IgD-negative memory B cell (primary cell): ENCODE measurements around the gene SETD1A. TPM values are rescaled to one million over a fixed set of nuclear protein-coding genes. Genes with fewer than 3 reads are reported as not detected.
A peak's percentile ranks its signal among the peaks of the same experiment; 100 is the strongest.
"Not testable (repeated sequence)": the region's sequence is repeated elsewhere in the genome, so short reads cannot be mapped to it uniquely, and the experiment has no call there.

ENCODE experiments used
- H3K27ac Mint-ChIP-seq, 3 donors: one replicate each; pipeline ENCODE4 v1.8.0; 2020 to 2022; ENCODE audit warnings: mild to moderate bottlenecking in 3 of 3, mixed read lengths in 3 of 3, moderate library complexity in 1 of 3
- H3K27me3 Mint-ChIP-seq: one replicate; pipeline ENCODE4 v1.8.0; 2021; ENCODE audit warnings: mixed read lengths
- H3K36me3 Mint-ChIP-seq: one replicate; pipeline ENCODE4 v1.8.0; 2020; ENCODE audit warnings: mild to moderate bottlenecking, mixed read lengths
- H3K4me1 Mint-ChIP-seq, 3 donors: one replicate each; pipeline ENCODE4 v1.8.0; 2020 to 2022; ENCODE audit warnings: mixed read lengths in 3 of 3, mild to moderate bottlenecking in 1 of 3
- H3K4me3 Mint-ChIP-seq, 4 donors: one replicate each; pipeline ENCODE4 v1.8.0; 2020 to 2022; ENCODE audit warnings: mild to moderate bottlenecking in 4 of 4, mixed read lengths in 4 of 4, moderate library complexity in 3 of 4
- H3K9me3 Mint-ChIP-seq, 3 donors: one replicate each; pipeline ENCODE4 v1.8.0; 2020 to 2021; ENCODE audit warnings: mixed read lengths in 3 of 3, mild to moderate bottlenecking in 1 of 3
- polyA plus RNA-seq: library from polyadenylated mRNA; unstranded; fragments of 300-500 nt; fragmentation: Illumina TruSeq; gene quantifications from one replicate; pipeline ENCODE4 v1.2.3, GENCODE V29; 2021

The SETD1A gene
- polyA plus RNA-seq, 1 donor from 2014 or later = 3.0 TPM

- H3K9me3 Mint-ChIP-seq = no peaks in the 10 kb centered on the region
- H3K36me3 Mint-ChIP-seq = peaks cover under 1% of the 10 kb centered on the region
- H3K27ac Mint-ChIP-seq = no peak overlapping the region
- H3K4me3 Mint-ChIP-seq = no peak overlapping the region
- no peaks in the 10 kb centered on the region for H3K4me1 Mint-ChIP-seq
- H3K27me3 Mint-ChIP-seq = peaks cover 6% of the 10 kb centered on the region
Observed at GRCh38 chr16:31002250-31002700, 44.7 kb downstream of the SETD1A start.

- H3K4me3 Mint-ChIP-seq = no peak overlapping the region
- H3K9me3 Mint-ChIP-seq = no peaks in the 10 kb centered on the region
- H3K27me3 Mint-ChIP-seq = peaks cover 7% of the 10 kb centered on the region
- H3K4me1 Mint-ChIP-seq = no peaks in the 10 kb centered on the region
- peaks cover 1% of the 10 kb centered on the region for H3K36me3 Mint-ChIP-seq
- H3K27ac Mint-ChIP-seq = no peak overlapping the region
Observed at GRCh38 chr16:31002862-31003341, 45.3 kb downstream of the SETD1A start.

DNA sequence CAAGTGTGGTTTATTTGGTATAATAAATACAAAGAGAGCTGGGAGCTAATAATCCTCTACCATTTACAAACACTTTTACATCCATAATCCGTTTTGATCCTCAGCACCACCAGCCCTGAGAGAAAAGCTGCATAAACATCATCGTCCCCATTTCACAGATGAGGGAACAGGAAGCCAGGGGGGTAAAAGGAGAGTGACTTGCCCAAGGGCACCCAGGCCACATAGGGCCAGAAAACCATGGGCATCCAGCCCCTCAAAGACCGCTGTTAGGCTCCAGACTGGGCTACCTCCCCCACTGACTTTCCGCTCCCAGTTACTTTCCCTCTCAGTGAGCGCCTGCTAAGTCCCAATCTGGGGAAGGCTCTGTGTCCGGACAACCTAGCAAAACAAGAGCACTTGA, 46.2 kb downstream of the SETD1A start:
- H3K36me3 Mint-ChIP-seq = peaks cover 1% of the 10 kb centered on the region
- no peaks in the 10 kb centered on the region for H3K4me1 Mint-ChIP-seq
- H3K9me3 Mint-ChIP-seq = no peaks in the 10 kb centered on the region
- H3K4me3 Mint-ChIP-seq = no peak overlapping the region
- peaks cover 10% of the 10 kb centered on the region for H3K27me3 Mint-ChIP-seq
- no peak overlapping the region for H3K27ac Mint-ChIP-seq

- Mint-ChIP-seq H3K4me1 (peaks cover 0 to under 1% (median 0%) of the 10 kb centered on the region in 3 donors), H3K27ac (no peak overlapping the region), H3K36me3 (peaks cover 1% of the 10 kb centered on the region), H3K27me3 (peaks cover 10% of the 10 kb centered on the region), H3K4me3 (no peak overlapping the region), H3K9me3 (no peaks in the 10 kb centered on the region)
Observed at GRCh38 chr16:31004658-31005057, 47.1 kb downstream of the SETD1A start.

DNA sequence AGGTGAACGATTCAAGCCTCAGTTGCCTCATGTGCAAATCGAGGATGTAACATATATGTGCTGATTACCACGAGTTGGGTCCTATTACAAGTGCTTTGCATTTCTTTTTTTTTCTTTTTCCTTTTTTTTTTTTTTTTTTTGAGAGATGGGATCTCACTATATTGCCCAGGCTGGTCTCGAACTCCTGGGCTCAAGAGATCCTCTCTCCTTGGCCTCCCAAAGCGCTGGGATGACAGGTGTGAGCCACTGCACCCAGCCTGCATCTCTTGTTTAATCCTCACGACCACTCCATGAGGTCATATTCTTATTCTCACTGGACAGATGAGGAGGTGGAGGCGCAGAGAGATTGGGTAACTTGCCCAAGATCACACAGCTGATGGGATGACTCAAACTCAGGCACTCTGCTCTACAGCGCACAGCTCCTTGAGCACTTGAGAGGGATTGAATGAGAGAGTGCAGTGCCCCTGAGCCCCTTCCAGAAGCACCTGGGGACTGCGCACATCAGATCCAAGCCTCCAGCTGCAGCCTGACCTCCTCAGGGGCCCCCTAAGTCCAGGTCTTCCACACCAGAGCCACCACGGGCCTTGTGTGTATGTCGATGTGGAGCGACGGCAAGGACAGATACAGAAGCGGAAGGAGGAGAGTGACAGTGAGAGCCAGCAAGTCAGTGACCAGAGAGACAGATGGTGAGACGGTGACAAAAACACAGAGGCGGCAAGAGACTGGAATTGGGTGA, 48.0 kb downstream of the SETD1A start:
- no peak overlapping the region for H3K27ac Mint-ChIP-seq
- peaks cover 0 to 3% (median 0%) of the 10 kb centered on the region in 3 donors for H3K4me1 Mint-ChIP-seq
- peaks cover 13% of the 10 kb centered on the region for H3K27me3 Mint-ChIP-seq
- H3K9me3 Mint-ChIP-seq = no peaks in the 10 kb centered on the region
- peak overlapping the region in 2 of 4 donors; percentile 29 to 38 for H3K4me3 Mint-ChIP-seq
- peaks cover 1% of the 10 kb centered on the region for H3K36me3 Mint-ChIP-seq

- Mint-ChIP-seq H3K27me3 (peaks cover 16% of the 10 kb centered on the region), H3K27ac (peak overlapping the region in 1 of 3 donors; percentile 72), H3K9me3 (no peaks in the 10 kb centered on the region), H3K4me3 (peak overlapping the region in 1 of 4 donors; percentile 38), H3K36me3 (peaks cover 1% of the 10 kb centered on the region), H3K4me1 (peaks cover 0 to 3% (median 0%) of the 10 kb centered on the region in 3 donors)
Observed at GRCh38 chr16:31006086-31006385, 48.5 kb downstream of the SETD1A start.

DNA sequence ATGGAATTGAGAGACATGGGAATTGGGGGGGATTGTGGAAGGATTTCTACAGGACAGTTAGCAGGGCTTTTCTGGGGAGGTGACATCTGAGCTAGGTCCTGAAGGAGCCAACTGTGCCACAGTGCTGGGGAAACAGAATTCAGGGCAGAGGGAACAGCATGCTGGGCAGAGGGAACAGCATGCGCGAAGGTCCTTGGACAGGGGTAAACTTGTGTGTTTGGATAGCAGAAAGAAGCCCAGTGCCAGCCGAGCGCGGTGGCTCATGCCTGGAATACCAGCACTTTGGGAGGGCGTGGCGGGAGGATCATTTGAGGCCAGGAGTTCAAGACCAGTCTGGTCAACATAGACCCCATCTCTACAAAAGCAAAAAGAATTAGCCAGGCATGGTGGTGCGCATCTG, 49.0 kb downstream of the SETD1A start:
- peaks cover 0 to 4% (median 0%) of the 10 kb centered on the region in 3 donors for H3K4me1 Mint-ChIP-seq
- peak overlapping the region in 1 of 3 donors; percentile 72 for H3K27ac Mint-ChIP-seq
- H3K4me3 Mint-ChIP-seq = no peak overlapping the region
- H3K36me3 Mint-ChIP-seq = peaks cover 4% of the 10 kb centered on the region
- peaks cover 22% of the 10 kb centered on the region for H3K27me3 Mint-ChIP-seq
- no peaks in the 10 kb centered on the region for H3K9me3 Mint-ChIP-seq

- H3K27me3 Mint-ChIP-seq = peaks cover 31% of the 10 kb centered on the region
- H3K27ac Mint-ChIP-seq = no peak overlapping the region
- peaks cover 0 to 4% (median 0%) of the 10 kb centered on the region in 3 donors for H3K4me1 Mint-ChIP-seq
- no peaks in the 10 kb centered on the region for H3K9me3 Mint-ChIP-seq
- no peak overlapping the region for H3K4me3 Mint-ChIP-seq
- peaks cover 4% of the 10 kb centered on the region for H3K36me3 Mint-ChIP-seq
Observed at GRCh38 chr16:31007684-31008083, 50.1 kb downstream of the SETD1A start.

DNA sequence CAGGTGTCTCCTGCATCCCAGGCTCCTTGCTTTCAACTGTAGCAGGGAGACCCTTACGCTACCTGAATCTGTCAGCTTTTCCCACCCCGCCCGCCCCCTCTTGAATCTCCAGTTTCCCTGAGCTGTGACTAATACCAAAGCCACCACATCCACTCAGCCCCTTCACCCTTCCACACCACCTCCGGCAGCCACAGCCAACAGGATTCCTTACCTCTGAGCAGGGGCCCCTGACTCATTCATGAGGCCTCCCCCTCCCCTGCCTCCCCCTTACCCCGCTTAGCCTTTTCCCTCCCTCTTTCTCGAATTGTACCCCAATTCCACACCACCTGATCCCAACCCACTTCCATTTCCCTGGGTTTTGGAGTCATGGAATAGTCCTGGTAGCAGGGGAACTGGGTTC, 50.6 kb downstream of the SETD1A start:
- H3K4me3 Mint-ChIP-seq = no peak overlapping the region
- H3K9me3 Mint-ChIP-seq = no peaks in the 10 kb centered on the region
- no peak overlapping the region for H3K27ac Mint-ChIP-seq
- peaks cover 4% of the 10 kb centered on the region for H3K36me3 Mint-ChIP-seq
- peaks cover 0 to 4% (median 0%) of the 10 kb centered on the region in 3 donors for H3K4me1 Mint-ChIP-seq
- H3K27me3 Mint-ChIP-seq = peaks cover 32% of the 10 kb centered on the region

- no peak overlapping the region for H3K4me3 Mint-ChIP-seq
- no peaks in the 10 kb centered on the region for H3K9me3 Mint-ChIP-seq
- peaks cover 29% of the 10 kb centered on the region for H3K27me3 Mint-ChIP-seq
- peaks cover 0 to 4% (median 3%) of the 10 kb centered on the region in 3 donors for H3K4me1 Mint-ChIP-seq
- peaks cover 4% of the 10 kb centered on the region for H3K36me3 Mint-ChIP-seq
- no peak overlapping the region for H3K27ac Mint-ChIP-seq
Observed at GRCh38 chr16:31008551-31008950, 51.0 kb downstream of the SETD1A start.

- peaks cover 29% of the 10 kb centered on the region for H3K27me3 Mint-ChIP-seq
- H3K4me3 Mint-ChIP-seq = peak overlapping the region in 1 of 4 donors; percentile 6
- peaks cover 0 to 4% (median 3%) of the 10 kb centered on the region in 3 donors for H3K4me1 Mint-ChIP-seq
- H3K9me3 Mint-ChIP-seq = no peaks in the 10 kb centered on the region
- H3K27ac Mint-ChIP-seq = no peak overlapping the region
- H3K36me3 Mint-ChIP-seq = peaks cover 4% of the 10 kb centered on the region
Observed at GRCh38 chr16:31009120-31009519, 51.6 kb downstream of the SETD1A start.

GRCh38 chr16:31009894-31010584, 52.5 kb downstream of the SETD1A start:
- peak overlapping the region in 2 of 4 donors; percentile 56 to 58 for H3K4me3 Mint-ChIP-seq
- no peaks in the 10 kb centered on the region for H3K9me3 Mint-ChIP-seq
- H3K27me3 Mint-ChIP-seq = peaks cover 29% of the 10 kb centered on the region
- H3K4me1 Mint-ChIP-seq = peaks cover 0 to 5% (median 3%) of the 10 kb centered on the region in 3 donors
- H3K27ac Mint-ChIP-seq = no peak overlapping the region
- H3K36me3 Mint-ChIP-seq = peaks cover 4% of the 10 kb centered on the region

DNA sequence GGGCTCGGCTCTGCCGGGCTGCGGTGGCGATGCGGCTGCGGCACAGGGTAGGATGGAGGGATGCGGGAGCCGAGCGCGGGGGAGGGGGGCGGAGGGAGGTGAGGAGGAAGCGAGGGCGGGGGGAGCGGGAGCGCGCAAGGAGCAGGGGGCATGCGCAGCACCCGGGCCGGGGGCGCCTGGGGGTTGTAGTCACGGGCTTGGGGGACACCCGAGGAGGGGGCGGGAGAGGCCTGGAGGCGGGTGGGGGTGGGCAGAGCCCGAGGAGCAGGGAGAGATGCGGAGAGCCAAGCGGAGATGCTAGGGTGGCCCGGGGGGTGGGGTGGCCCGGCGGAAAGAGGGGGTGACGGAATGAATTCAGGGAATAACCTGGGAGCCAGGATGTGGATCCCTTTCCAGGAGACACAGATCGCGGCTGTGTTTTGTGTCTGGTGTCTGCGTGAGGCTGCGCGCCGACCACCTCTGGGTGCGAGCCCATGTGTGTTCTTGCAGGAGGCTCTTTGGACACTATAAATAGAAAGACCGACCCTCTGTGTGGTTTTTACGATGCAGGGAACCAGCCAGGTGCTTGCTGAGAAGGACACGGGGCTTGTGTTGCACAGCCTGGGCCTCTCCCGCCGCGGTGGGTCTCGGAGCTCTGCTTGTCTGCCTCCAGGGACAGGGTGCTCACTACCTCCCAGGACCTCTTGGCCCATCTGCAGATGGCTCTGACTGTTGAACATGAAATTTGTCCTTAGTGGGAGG, 53.2 kb downstream of the SETD1A start, which contains the start of gene STX1B:
Gene STX1B (minus strand): TSS at position 54 of the 741 bp plus-strand sequence. CDS start 242 bp downstream, outside the sequence.
- H3K4me3 Mint-ChIP-seq = peak within 1 kb of the TSS in 3 of 4 donors; percentile 41 to 86 (median 78)
- H3K27ac Mint-ChIP-seq = no peak within 1 kb of the TSS
- peaks cover 0 to 6% (median 3%) of the 10 kb centered on the region in 3 donors for H3K4me1 Mint-ChIP-seq
- peaks cover 29% of the 10 kb centered on the region for H3K27me3 Mint-ChIP-seq
- peaks cover 4% of the 10 kb centered on the region for H3K36me3 Mint-ChIP-seq
- H3K9me3 Mint-ChIP-seq = no peaks in the 10 kb centered on the region

- H3K4me1 Mint-ChIP-seq, H3K36me3 Mint-ChIP-seq, H3K27ac Mint-ChIP-seq, H3K9me3 Mint-ChIP-seq: not testable (repeated sequence)
- H3K4me3 Mint-ChIP-seq = peak overlapping the region in 2 of 4 donors; percentile 37 to 65
- H3K27me3 Mint-ChIP-seq = peaks cover 29% of the 10 kb centered on the region
Observed at GRCh38 chr16:31011815-31012214, 54.3 kb downstream of the SETD1A start.

GRCh38 chr16:31013292-31013691, 55.7 kb downstream of the SETD1A start:
- not testable (repeated sequence) for H3K36me3 Mint-ChIP-seq, H3K4me1 Mint-ChIP-seq, H3K9me3 Mint-ChIP-seq, H3K27ac Mint-ChIP-seq
- H3K4me3 Mint-ChIP-seq = peak overlapping the region in 1 of 4 donors; percentile 65
- peaks cover 27% of the 10 kb centered on the region for H3K27me3 Mint-ChIP-seq
